CD8-positive, alpha-beta memory T cell (primary cell): ENCODE results near the gene TRPM8. TPM values are rescaled to one million over a fixed set of nuclear protein-coding genes. Genes with fewer than 3 reads are reported as not detected.
"Not testable (repeated sequence)": the region's sequence is repeated elsewhere in the genome, so short reads cannot be mapped to it uniquely, and the experiment has no call there.

Experiments
- CTCF ChIA-PET: fragments of 350-600 bp; sonication (Branson Sonifier 250); formaldehyde crosslinking; loops from one replicate; lab custom pipeline; 2021; ENCODE audit warnings: antibody characterized with exemption; lab: Charles Lee
- POLR2A ChIA-PET: fragments of 350-600 bp; sonication (Branson Sonifier 250); formaldehyde crosslinking; loops from one replicate; lab custom pipeline; 2021; ENCODE audit warnings: antibody characterized with exemption; lab: Charles Lee
- DNase-seq, 5 donors: peaks; one replicate each; pipeline versions ENCODE4 v3.0.0 to v3.0.0-alpha.2; 2020 to 2022; ENCODE audit warnings: mixed read lengths in 1 of 5
- H3K27ac ChIP-seq: one replicate; pipeline ENCODE4 v1.7.0; 2013; ENCODE audit warnings: low read depth, mild to moderate bottlenecking, low read length, moderate library complexity
- H3K27me3 ChIP-seq: 2 replicates; pipeline ENCODE4 v1.7.0; 2013; ENCODE audit warnings: low read length, mild to moderate bottlenecking; ENCODE audit not compliant: insufficient read depth, poor library complexity, severe bottlenecking
- H3K36me3 ChIP-seq: 2 replicates; pipeline ENCODE4 v1.7.0; 2013; ENCODE audit warnings: mild to moderate bottlenecking, low read length, moderate library complexity; ENCODE audit not compliant: insufficient read depth
- H3K4me1 ChIP-seq: 2 replicates; pipeline ENCODE4 v1.7.0; 2013; ENCODE audit warnings: mild to moderate bottlenecking, low read length, moderate library complexity; ENCODE audit not compliant: insufficient read depth
- H3K4me3 ChIP-seq: 2 replicates; pipeline ENCODE4 v1.7.0; 2013; ENCODE audit warnings: mild to moderate bottlenecking, low read length
- H3K9me3 ChIP-seq: 2 replicates; pipeline ENCODE4 v1.7.0; 2013; ENCODE audit warnings: mild to moderate bottlenecking, low read length
- H3K27ac Mint-ChIP-seq, 8 donors: one replicate each; pipeline ENCODE4 v1.8.0; 2020 to 2021; ENCODE audit warnings: mixed read lengths in 8 of 8, mild to moderate bottlenecking in 6 of 8, inconsistent platforms in 3 of 8, moderate library complexity in 3 of 8
- H3K27me3 Mint-ChIP-seq, 2 donors: one replicate each; pipeline ENCODE4 v1.8.0; 2020 to 2021; ENCODE audit warnings: mixed read lengths in 2 of 2, mild to moderate bottlenecking in 1 of 2, moderate library complexity in 1 of 2
- H3K36me3 Mint-ChIP-seq, 3 donors: one replicate each; pipeline ENCODE4 v1.8.0; 2020 to 2021; ENCODE audit warnings: mixed read lengths in 3 of 3, inconsistent platforms in 1 of 3, mild to moderate bottlenecking in 1 of 3
- H3K4me1 Mint-ChIP-seq, 3 donors: one replicate each; pipeline ENCODE4 v1.8.0; 2020 to 2021; ENCODE audit warnings: mixed read lengths in 3 of 3, inconsistent platforms in 1 of 3, mild to moderate bottlenecking in 1 of 3
- H3K4me3 Mint-ChIP-seq, 7 donors: one replicate each; pipeline ENCODE4 v1.8.0; 2020 to 2021; ENCODE audit warnings: mixed read lengths in 7 of 7, mild to moderate bottlenecking in 6 of 7, moderate library complexity in 4 of 7, inconsistent platforms in 2 of 7
- H3K9me3 Mint-ChIP-seq, 5 donors: one replicate each; pipeline ENCODE4 v1.8.0; 2020 to 2022; ENCODE audit warnings: mixed read lengths in 5 of 5, mild to moderate bottlenecking in 3 of 5, moderate library complexity in 2 of 5, inconsistent platforms in 1 of 5
- polyA plus RNA-seq: library from polyadenylated mRNA; unstranded; fragments of 300-500 nt; fragmentation: Illumina TruSeq; gene quantifications from one replicate; pipeline ENCODE4 v1.2.3, GENCODE V29; 2021
- total RNA-seq, 2 experiments: library from RNA; stranded (reverse); gene quantifications; one replicate each; pipeline ENCODE4 v1.2.3, GENCODE V29; 2021

The TRPM8 gene
- total and polyA plus RNA-seq, 3 experiments from 2014 or later = not detected

DNA sequence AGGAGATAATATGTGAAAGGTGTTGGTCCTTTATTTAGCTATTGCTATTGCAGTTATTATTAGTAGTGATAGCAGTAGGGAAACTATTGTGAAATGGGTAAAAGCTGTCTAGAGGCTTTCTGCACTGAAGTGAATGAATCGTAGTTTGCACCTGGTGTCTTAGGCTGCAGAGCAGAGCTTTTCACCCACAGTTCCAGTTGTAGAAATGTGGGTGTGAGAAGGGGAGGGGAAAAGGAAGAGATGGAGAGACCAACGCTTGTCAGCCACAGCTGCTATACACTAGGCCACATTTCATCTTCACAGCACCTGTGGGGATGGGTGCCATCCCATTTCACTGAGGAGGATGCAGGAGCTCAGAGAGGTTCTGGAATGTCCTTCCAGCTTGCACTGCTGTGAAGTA lies 50.0 kb downstream of the TRPM8 start:
- Histone ChIP-seq H3K36me3 (no peaks in the 10 kb centered on the region), H3K27me3 (no peaks in the 10 kb centered on the region), H3K4me3 (no peak overlapping the region), H3K4me1 (peaks cover 5% of the 10 kb centered on the region), H3K27ac (no peak overlapping the region), H3K9me3 (no peaks in the 10 kb centered on the region)
- peak overlapping the region in 2 of 7 donors; percentile 37 to 51 for H3K4me3 Mint-ChIP-seq
- CTCF ChIA-PET = interaction anchor here (0.6 to 1.6 kb wide), 3 partner anchors 8 to 578 kb away, joined by 3 to 6 read pairs (median 3); no protein-coding TSS in a partner anchor
- POLR2A ChIA-PET = no interaction called here
- no peaks in the 10 kb centered on the region for H3K9me3 Mint-ChIP-seq
- H3K27ac Mint-ChIP-seq = peak overlapping the region in 6 of 8 donors; percentile 0 to 64 (median 20)
- H3K36me3 Mint-ChIP-seq = no peaks in the 10 kb centered on the region
- no peak for DNase-seq
- peaks cover 6 to 16% of the 10 kb centered on the region in 2 donors for H3K27me3 Mint-ChIP-seq
- H3K4me1 Mint-ChIP-seq = peaks cover 16 to 21% (median 20%) of the 10 kb centered on the region in 3 donors

DNA sequence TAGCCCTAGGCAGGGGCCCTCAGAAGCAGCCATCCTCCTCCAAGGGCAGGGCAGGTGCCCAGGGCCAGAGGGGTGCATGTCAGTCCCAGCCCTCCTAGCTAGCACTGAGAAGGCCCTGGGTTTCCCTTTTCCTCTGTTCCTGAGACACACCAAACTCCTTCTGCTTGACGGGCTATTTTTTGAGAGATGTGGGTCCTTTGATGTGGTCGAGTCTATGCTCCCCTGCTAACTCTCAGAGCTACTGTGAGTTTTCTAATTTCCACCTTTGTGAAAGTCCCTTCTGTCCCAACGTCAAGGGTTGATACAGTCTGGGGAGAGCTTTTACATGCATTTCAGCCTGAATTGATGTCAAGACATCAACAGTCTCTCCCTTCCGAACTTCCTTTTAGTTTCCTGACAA lies 51.4 kb downstream of the TRPM8 start:
- DNase-seq = peak in 1 of 5 donors; percentile 9
- Histone ChIP-seq H3K36me3 (no peaks in the 10 kb centered on the region), H3K4me3 (no peak overlapping the region), H3K9me3 (no peaks in the 10 kb centered on the region), H3K27me3 (no peaks in the 10 kb centered on the region), H3K4me1 (peaks cover 5% of the 10 kb centered on the region), H3K27ac (no peak overlapping the region)
- H3K27ac Mint-ChIP-seq = peak overlapping the region in 1 of 8 donors; percentile 57
- POLR2A ChIA-PET = no interaction called here
- peak overlapping the region in 1 of 7 donors; percentile 26 for H3K4me3 Mint-ChIP-seq
- H3K9me3 Mint-ChIP-seq = no peaks in the 10 kb centered on the region
- H3K36me3 Mint-ChIP-seq = no peaks in the 10 kb centered on the region
- CTCF ChIA-PET = no interaction called here
- H3K4me1 Mint-ChIP-seq = peaks cover 16 to 21% (median 20%) of the 10 kb centered on the region in 3 donors
- H3K27me3 Mint-ChIP-seq = peaks cover 4 to 11% of the 10 kb centered on the region in 2 donors

- H3K9me3 Mint-ChIP-seq, H3K4me3 ChIP-seq, H3K27ac ChIP-seq, POLR2A ChIA-PET, H3K36me3 Mint-ChIP-seq, H3K27ac Mint-ChIP-seq, H3K27me3 ChIP-seq, DNase-seq, H3K9me3 ChIP-seq, H3K4me3 Mint-ChIP-seq, H3K36me3 ChIP-seq: not testable (repeated sequence)
- CTCF ChIA-PET = interaction anchor here (1.3 to 1.8 kb wide), 2 partner anchors 163 to 529 kb away, joined by 4 to 6 read pairs; no protein-coding TSS in a partner anchor
- H3K4me1 ChIP-seq = peaks cover 17% of the 10 kb centered on the region
- peaks cover 4 to 11% of the 10 kb centered on the region in 2 donors for H3K27me3 Mint-ChIP-seq
- H3K4me1 Mint-ChIP-seq = peaks cover 22 to 25% (median 24%) of the 10 kb centered on the region in 3 donors
Measured at GRCh38 chr2:233972460-233972859, 55.3 kb downstream of the TRPM8 start.

DNA sequence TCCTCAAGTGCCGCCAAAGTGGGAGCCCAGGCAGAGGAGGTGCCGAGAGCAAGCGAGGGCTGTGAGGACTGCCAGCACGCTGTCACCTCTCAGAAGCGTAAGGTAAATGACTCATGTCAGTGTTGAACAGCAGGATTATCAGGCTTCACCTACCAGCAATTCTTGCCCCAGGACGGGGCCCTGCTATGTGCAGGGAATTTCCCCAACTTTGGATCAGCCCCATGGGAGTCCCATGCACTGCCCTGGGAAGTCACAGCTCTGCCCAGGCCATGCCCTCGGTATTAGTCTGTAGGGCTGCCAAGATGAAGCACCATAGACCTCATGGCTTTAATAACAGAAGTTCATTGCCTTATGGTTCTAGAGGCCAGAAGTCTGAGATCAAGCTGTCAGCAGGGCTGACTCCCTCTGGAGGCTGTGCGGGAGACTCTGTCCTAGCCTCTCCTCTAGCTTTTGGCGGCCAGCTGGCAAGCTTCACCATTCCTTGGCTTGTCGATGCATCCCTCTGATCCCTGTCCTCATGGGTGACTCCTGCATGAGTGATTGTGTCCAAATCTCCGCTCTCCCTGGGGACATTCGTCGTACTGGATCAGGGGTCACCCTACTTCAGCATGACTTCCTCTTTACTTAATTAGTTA lies 55.9 kb downstream of the TRPM8 start:
- H3K36me3 Mint-ChIP-seq = no peaks in the 10 kb centered on the region
- peaks cover 4 to 11% of the 10 kb centered on the region in 2 donors for H3K27me3 Mint-ChIP-seq
- Histone ChIP-seq H3K27me3 (no peaks in the 10 kb centered on the region), H3K9me3 (no peaks in the 10 kb centered on the region), H3K4me3 (no peak overlapping the region), H3K4me1 (peaks cover 21% of the 10 kb centered on the region), H3K27ac (no peak overlapping the region), H3K36me3 (no peaks in the 10 kb centered on the region)
- peaks cover 24 to 27% (median 25%) of the 10 kb centered on the region in 3 donors for H3K4me1 Mint-ChIP-seq
- POLR2A ChIA-PET = interaction anchor here (0.6 kb wide), 1 partner anchor 422 kb away, joined by 4 read pairs; no protein-coding TSS in a partner anchor
- no peak overlapping the region for H3K27ac Mint-ChIP-seq
- CTCF ChIA-PET = interaction anchor here (1.3 to 1.8 kb wide), 2 partner anchors 162 to 528 kb away, joined by 4 to 6 read pairs; no protein-coding TSS in a partner anchor
- no peak overlapping the region for H3K4me3 Mint-ChIP-seq
- no peaks in the 10 kb centered on the region for H3K9me3 Mint-ChIP-seq
- DNase-seq = no peak

DNA sequence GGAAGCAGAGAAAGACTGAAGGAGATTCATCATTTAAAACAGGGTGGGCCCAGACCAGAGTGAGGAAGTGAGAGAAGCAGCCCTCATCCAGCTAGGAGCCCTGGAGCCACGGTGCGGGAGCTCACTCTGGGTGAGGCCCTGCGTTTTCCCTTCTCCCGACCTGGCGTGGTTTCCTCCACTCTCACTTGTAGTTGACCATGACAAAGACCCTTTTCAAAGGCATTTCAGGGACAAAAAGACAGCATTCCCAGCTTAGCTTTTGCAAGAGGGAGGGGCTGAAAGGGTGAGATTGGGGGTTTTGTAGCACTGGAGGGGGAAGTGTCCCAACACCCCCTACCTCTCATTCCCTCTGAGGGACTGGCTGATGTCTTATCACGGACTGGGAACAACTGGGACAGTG lies 56.6 kb downstream of the TRPM8 start:
- CTCF ChIA-PET = interaction anchor here (1.3 to 1.8 kb wide), 2 partner anchors 10 to 162 kb away, joined by 3 to 6 read pairs; no protein-coding TSS in a partner anchor

DNA sequence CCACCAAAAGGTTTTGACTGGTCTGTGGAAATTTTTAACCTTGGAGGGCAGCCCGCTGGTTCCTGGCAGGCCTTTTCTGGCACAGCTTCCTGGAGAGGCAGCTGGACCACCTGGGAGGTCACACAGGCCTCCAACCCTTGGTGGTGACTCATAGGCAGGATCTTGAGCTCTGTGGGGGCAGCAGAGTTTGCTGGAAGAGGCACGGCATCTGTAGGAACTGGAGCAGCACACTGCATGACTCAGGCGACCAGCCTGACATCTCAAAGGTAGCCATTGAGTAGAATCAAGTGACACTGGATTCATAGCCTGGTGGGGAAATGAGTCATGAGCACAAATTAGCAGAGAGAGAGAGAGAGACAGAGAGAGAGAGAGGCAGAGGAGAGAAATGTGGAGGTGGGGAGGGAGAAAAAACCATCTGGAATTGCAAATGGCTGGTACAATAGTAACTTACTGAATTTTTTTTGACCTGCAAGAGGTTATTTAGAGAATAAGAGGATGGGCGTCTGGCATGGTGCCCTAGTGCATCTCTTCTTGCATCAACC lies 57.4 kb downstream of the TRPM8 start:
- no peak for DNase-seq
- POLR2A ChIA-PET = no interaction called here
- H3K27ac Mint-ChIP-seq = no peak overlapping the region

More for the DNA sequence above, 56.6 kb downstream of the TRPM8 start:
- Mint-ChIP-seq H3K4me1 (peaks cover 26 to 30% (median 27%) of the 10 kb centered on the region in 3 donors), H3K4me3 (no peak overlapping the region), H3K27me3 (peaks cover 4 to 11% of the 10 kb centered on the region in 2 donors), H3K36me3 (no peaks in the 10 kb centered on the region), H3K9me3 (no peaks in the 10 kb centered on the region), H3K27ac (peak overlapping the region in 1 of 8 donors; percentile 77)
- Histone ChIP-seq H3K4me3 (no peak overlapping the region), H3K4me1 (peaks cover 25% of the 10 kb centered on the region), H3K27me3 (no peaks in the 10 kb centered on the region), H3K27ac (no peak overlapping the region), H3K9me3 (no peaks in the 10 kb centered on the region), H3K36me3 (no peaks in the 10 kb centered on the region)
- POLR2A ChIA-PET = no interaction called here
- DNase-seq = no peak

DNA sequence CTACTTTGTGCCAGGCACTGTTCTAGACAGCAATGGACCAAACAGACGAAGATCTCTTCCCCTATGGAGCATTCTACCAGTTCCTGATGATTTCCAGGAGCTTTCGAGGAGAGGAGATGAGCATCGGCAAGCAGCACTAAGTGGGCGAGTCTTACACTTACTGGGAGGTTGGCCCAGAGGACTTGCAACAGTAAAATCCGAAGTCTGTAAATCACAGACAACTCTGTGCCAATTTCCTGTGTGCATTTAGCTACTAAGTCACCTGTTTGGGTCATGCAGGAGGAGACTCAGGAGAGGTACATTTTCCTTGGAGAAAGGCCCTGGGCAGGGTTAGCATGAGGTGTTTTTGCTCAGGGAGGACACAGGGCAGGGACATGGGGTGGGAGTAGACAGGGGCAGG lies 58.9 kb downstream of the TRPM8 start:
- no peak for DNase-seq

More for the DNA sequence above, 57.4 kb downstream of the TRPM8 start:
- Mint-ChIP-seq H3K36me3 (peaks cover 0 to under 1% (median 0%) of the 10 kb centered on the region in 3 donors), H3K9me3 (no peaks in the 10 kb centered on the region), H3K4me3 (no peak overlapping the region), H3K27me3 (peaks cover 4 to 11% of the 10 kb centered on the region in 2 donors), H3K4me1 (peaks cover 29 to 32% (median 31%) of the 10 kb centered on the region in 3 donors)
- Histone ChIP-seq H3K4me3 (no peak overlapping the region), H3K27ac (no peak overlapping the region), H3K27me3 (no peaks in the 10 kb centered on the region), H3K36me3 (no peaks in the 10 kb centered on the region), H3K9me3 (no peaks in the 10 kb centered on the region), H3K4me1 (peaks cover 25% of the 10 kb centered on the region)
- CTCF ChIA-PET = interaction anchor here (1.1 to 1.8 kb wide), 7 partner anchors 8 to 570 kb away, joined by 3 to 6 read pairs (median 4); no protein-coding TSS in a partner anchor

More for the DNA sequence above, 58.9 kb downstream of the TRPM8 start:
- POLR2A ChIA-PET = no interaction called here
- peaks cover 33 to 36% (median 34%) of the 10 kb centered on the region in 3 donors for H3K4me1 Mint-ChIP-seq
- Histone ChIP-seq H3K27ac (no peak overlapping the region), H3K27me3 (no peaks in the 10 kb centered on the region), H3K4me1 (peaks cover 25% of the 10 kb centered on the region), H3K9me3 (no peaks in the 10 kb centered on the region), H3K36me3 (no peaks in the 10 kb centered on the region), H3K4me3 (no peak overlapping the region)
- CTCF ChIA-PET = interaction anchor here (0.7 to 1.6 kb wide), 10 partner anchors 9 to 569 kb away, joined by 3 to 6 read pairs (median 4); partner anchors contain the start of gene ARL4C
- no peak overlapping the region for H3K4me3 Mint-ChIP-seq
- H3K27ac Mint-ChIP-seq = peak overlapping the region in 4 of 8 donors; percentile 40 to 92 (median 81)
- no peaks in the 10 kb centered on the region for H3K9me3 Mint-ChIP-seq
- H3K27me3 Mint-ChIP-seq = peaks cover 4 to 6% of the 10 kb centered on the region in 2 donors
- peaks cover 0 to 5% (median 0%) of the 10 kb centered on the region in 3 donors for H3K36me3 Mint-ChIP-seq
